HUES6 (cell line): Measurements from ENCODE around the gene GRID1.

Experiments
- H3K27ac ChIP-seq: 2 replicates; pipeline ENCODE4 v1.7.0; 2013; ENCODE audit warnings: low read depth, mild to moderate bottlenecking, low read length, inconsistent platforms
- H3K27me3 ChIP-seq: 2 replicates; pipeline ENCODE4 v1.6.1; 2013; ENCODE audit warnings: low read length; ENCODE audit not compliant: control insufficient read depth, insufficient read depth
- H3K36me3 ChIP-seq: 2 replicates; pipeline ENCODE4 v1.6.1; 2013; ENCODE audit warnings: low read length; ENCODE audit not compliant: control insufficient read depth, insufficient read depth
- H3K4me1 ChIP-seq: 2 replicates; pipeline ENCODE4 v1.6.1; 2013; ENCODE audit warnings: low read length; ENCODE audit not compliant: control insufficient read depth, insufficient read depth
- H3K4me3 ChIP-seq: 2 replicates; pipeline ENCODE4 v1.5.1; 2013; ENCODE audit warnings: low read depth, low read length
- H3K9ac ChIP-seq: one replicate; pipeline ENCODE4 v1.6.1; 2013; ENCODE audit warnings: mild to moderate bottlenecking, low read length
- H3K9me3 ChIP-seq: 2 replicates; pipeline ENCODE4 v1.6.1; 2013; ENCODE audit warnings: low read depth, low read length; ENCODE audit not compliant: control insufficient read depth, insufficient read depth

The GRID1 gene

GRCh38 chr10:85868627-85869499 lies 497.7 kb downstream of the GRID1 start:
- Histone ChIP-seq H3K27ac (no peak overlapping the region), H3K4me3 (no peak overlapping the region), H3K4me1 (no peaks in the 10 kb centered on the region; the same call in 1 of the 2 replicates), H3K9ac (no peak overlapping the region), H3K27me3 (no peaks in the 10 kb centered on the region), H3K36me3 (no peaks in the 10 kb centered on the region), H3K9me3 (0 out of 2 replicates have a peak, but pooled peaks cover 2% of the 10 kb centered on the region)

GRCh38 chr10:85864868-85865526 lies 501.6 kb downstream of the GRID1 start:
- 0 out of 2 replicates have a peak, but pooled peaks cover 2% of the 10 kb centered on the region for H3K9me3 ChIP-seq
- no peak overlapping the region for H3K4me3 ChIP-seq
- peaks cover 12% of the 10 kb centered on the region; the same call in 1 of the 2 replicates for H3K4me1 ChIP-seq
- no peaks in the 10 kb centered on the region for H3K36me3 ChIP-seq
- H3K27me3 ChIP-seq, result no peaks in the 10 kb centered on the region
- H3K27ac ChIP-seq, result no peak overlapping the region
- H3K9ac ChIP-seq, result no peak overlapping the region

- Histone ChIP-seq H3K9me3 (0 out of 2 replicates have a peak, but pooled peaks cover 2% of the 10 kb centered on the region), H3K27ac (no peak overlapping the region), H3K4me1 (peaks cover 12% of the 10 kb centered on the region; the same call in 1 of the 2 replicates), H3K9ac (no peak overlapping the region), H3K36me3 (no peaks in the 10 kb centered on the region), H3K4me3 (no peak overlapping the region), H3K27me3 (no peaks in the 10 kb centered on the region)
Observed at GRCh38 chr10:85864173-85864549, 502.4 kb downstream of the GRID1 start.

GRCh38 chr10:85863301-85864172 lies 503.1 kb downstream of the GRID1 start:
- 0 out of 2 replicates have a peak, but pooled peaks cover 2% of the 10 kb centered on the region for H3K9me3 ChIP-seq
- H3K9ac ChIP-seq, result no peak overlapping the region
- peaks cover 12% of the 10 kb centered on the region; the same call in 1 of the 2 replicates for H3K4me1 ChIP-seq
- no peaks in the 10 kb centered on the region for H3K27me3 ChIP-seq
- no peak overlapping the region for H3K27ac ChIP-seq
- H3K4me3 ChIP-seq, result no peak overlapping the region
- H3K36me3 ChIP-seq, result no peaks in the 10 kb centered on the region

- Histone ChIP-seq H3K36me3 (no peaks in the 10 kb centered on the region), H3K27ac (no peak overlapping the region), H3K27me3 (no peaks in the 10 kb centered on the region), H3K9ac (no peak overlapping the region), H3K9me3 (peaks cover 2% of the 10 kb centered on the region; the same call in 1 of the 2 replicates), H3K4me1 (peaks cover 12% of the 10 kb centered on the region; the same call in 1 of the 2 replicates), H3K4me3 (no peak overlapping the region)
Observed at GRCh38 chr10:85862771-85863170, 503.8 kb downstream of the GRID1 start.

GRCh38 chr10:85861513-85862197 lies 504.9 kb downstream of the GRID1 start:
- Histone ChIP-seq H3K27me3 (no peaks in the 10 kb centered on the region), H3K27ac (no peak overlapping the region), H3K9ac (no peak overlapping the region), H3K4me1 (peaks cover 12% of the 10 kb centered on the region; the same call in 1 of the 2 replicates), H3K4me3 (no peak overlapping the region), H3K9me3 (no peaks in the 10 kb centered on the region; the same call in 1 of the 2 replicates), H3K36me3 (no peaks in the 10 kb centered on the region)

- H3K36me3 ChIP-seq, result no peaks in the 10 kb centered on the region
- no peaks in the 10 kb centered on the region for H3K27me3 ChIP-seq
- H3K27ac ChIP-seq, result no peak overlapping the region
- H3K9ac ChIP-seq, result no peak overlapping the region
- no peak overlapping the region for H3K4me3 ChIP-seq
- H3K4me1 ChIP-seq, result peaks cover 12% of the 10 kb centered on the region; the same call in 1 of the 2 replicates
- no peaks in the 10 kb centered on the region; the same call in 1 of the 2 replicates for H3K9me3 ChIP-seq
Observed at GRCh38 chr10:85859859-85860258, 506.7 kb downstream of the GRID1 start.

- no peaks in the 10 kb centered on the region for H3K27me3 ChIP-seq
- peaks cover 12% of the 10 kb centered on the region; the same call in 1 of the 2 replicates for H3K4me1 ChIP-seq
- H3K4me3 ChIP-seq, result no peak overlapping the region
- H3K9ac ChIP-seq, result no peak overlapping the region
- no peak overlapping the region for H3K27ac ChIP-seq
- no peaks in the 10 kb centered on the region for H3K36me3 ChIP-seq
- no peaks in the 10 kb centered on the region; the same call in 1 of the 2 replicates for H3K9me3 ChIP-seq
Observed at GRCh38 chr10:85858776-85859515, 507.6 kb downstream of the GRID1 start.

- peaks cover 2% of the 10 kb centered on the region; the same call in 1 of the 2 replicates for H3K4me1 ChIP-seq
Observed at GRCh38 chr10:85857791-85858190, 508.8 kb downstream of the GRID1 start.

More at GRCh38 chr10:85857791-85858190, 508.8 kb downstream of the GRID1 start:
- H3K27ac ChIP-seq, result no peak overlapping the region
- no peaks in the 10 kb centered on the region; the same call in 1 of the 2 replicates for H3K9me3 ChIP-seq
- no peaks in the 10 kb centered on the region for H3K27me3 ChIP-seq
- no peak overlapping the region for H3K4me3 ChIP-seq
- H3K9ac ChIP-seq, result no peak overlapping the region
- H3K36me3 ChIP-seq, result no peaks in the 10 kb centered on the region
